T-helper 9 cell (primary cell): Measurements from ENCODE around the gene TMEM43.

Experiments used
- DNase-seq: peaks from one replicate; pipeline ENCODE4 v3.0.0-alpha.2; 2020

The TMEM43 gene

DNA sequence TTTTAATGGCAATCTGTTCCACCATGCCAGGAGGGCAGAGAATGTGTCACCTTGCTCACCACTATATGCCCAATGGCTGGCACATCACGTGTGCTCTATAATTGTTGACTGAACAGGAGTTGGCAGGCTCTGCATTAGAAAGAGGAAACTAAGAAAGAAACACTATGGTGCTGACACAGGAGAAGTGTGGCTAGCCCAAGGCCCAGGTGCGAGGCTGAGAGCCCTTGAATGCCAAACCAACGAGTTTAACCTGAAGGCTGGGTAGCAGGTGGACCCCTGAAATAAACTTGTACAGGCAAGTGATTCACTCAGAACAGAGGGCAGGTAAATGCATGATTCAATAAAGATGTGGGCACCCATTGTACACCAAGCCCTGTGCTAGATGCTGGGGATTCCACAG lies 2.6 kb upstream of the TMEM43 start:
- DNase-seq = no peak

DNA sequence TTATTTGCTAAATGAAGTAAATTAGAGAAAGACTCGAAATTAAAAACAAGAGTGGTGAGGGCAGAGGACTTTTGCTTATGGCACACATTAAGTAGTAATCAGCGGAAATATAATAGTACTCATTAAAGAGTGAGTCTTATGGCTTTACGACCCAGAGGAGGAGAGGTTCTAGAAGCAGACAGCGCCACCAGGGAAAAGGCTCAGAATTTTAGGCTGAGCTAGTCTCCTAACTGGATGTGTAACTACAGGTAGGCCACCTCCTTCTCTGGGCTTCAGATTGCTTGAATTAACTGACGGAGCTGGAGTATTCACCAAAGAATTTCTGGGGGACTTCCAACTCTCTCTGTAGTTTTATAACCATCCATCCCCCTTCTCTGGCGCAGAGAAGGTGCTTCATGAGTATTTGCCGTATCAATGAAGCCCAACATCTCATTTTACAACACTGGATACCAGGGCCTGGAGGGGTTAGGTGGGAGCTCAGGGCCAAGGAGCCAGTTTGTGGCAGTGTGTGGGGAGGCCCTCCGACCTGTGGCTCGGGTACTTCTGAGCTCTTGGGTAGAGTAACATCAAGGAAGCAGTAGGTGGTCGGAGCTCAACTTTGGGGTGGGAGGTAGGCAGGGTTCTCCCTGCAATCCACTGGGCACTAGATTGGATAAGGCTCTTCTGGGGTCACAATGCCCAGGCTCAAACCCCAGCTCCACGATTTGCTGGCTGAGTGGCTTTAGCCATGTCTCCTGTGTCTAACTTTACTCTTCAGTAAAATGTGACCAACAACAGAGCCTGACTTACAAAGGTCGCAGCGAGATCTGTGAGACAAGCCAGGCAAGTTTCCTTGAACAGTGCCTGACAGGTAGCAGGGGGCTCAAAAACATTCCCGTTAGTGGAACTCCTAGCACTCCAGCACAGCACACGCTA lies 1.3 kb upstream of the TMEM43 start:
- DNase-seq = no peak

DNA sequence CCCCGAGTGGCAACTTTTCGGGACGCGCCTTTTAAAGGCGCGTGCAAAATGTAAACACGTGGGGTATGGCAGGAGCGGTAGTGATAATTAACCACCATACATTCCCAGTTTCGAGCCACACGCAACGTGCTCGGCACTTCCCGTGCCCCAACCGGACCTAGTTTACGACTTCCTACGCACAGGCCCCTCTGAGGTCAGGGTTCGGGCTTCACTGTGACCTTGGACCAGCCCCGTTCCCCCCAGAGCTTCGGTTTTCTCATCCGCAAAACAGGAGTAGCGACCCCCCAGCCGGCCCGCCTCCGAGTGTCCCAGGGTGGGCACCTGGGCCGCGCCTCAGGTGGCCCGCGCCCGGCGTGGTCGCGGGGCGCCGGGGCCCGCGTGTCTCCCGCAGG lies 633 bp upstream of the TMEM43 start:
- no peak for DNase-seq

DNA sequence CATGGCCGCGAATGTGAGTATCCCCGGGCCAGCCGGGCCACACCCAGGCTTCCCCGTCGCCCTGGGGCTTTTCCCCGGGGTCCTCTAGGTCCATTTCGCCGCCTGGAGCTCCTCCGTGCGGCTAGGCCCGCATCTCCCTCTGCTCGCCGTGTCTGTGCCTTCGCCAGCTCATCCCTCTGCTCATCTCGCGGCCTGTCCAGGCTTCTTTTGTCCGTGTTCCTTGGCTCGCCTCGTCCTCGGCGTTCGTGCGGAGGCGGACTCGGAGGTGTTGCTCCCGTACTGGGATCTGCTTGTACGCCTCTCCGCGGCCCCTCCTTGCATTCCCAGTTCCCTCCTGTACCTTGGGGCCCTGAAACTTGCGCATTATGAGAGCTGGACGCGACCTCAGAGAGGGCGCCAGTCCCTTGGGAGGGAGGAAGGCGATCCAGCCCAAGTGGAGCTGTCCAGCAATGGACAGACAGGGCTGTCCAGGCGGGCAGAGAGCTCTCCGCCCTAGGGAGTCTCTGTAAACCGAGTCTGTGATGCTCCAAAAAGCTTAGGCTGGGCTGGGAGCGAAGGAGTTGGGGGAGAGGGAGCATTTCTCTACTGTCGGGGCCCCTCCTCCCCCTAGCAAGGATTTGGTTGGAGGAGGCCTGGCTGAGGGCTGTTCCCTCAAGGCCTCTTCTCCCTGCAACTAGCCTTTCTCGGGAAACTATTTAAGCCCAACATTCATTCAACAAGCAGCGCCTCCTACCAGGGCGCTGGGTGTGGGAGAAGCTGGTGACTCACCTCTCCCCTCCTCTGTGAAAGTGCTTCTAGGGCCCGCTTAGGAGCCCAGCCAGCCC lies 553 bp downstream of the TMEM43 start:
- peak; percentile 43 for DNase-seq

DNA sequence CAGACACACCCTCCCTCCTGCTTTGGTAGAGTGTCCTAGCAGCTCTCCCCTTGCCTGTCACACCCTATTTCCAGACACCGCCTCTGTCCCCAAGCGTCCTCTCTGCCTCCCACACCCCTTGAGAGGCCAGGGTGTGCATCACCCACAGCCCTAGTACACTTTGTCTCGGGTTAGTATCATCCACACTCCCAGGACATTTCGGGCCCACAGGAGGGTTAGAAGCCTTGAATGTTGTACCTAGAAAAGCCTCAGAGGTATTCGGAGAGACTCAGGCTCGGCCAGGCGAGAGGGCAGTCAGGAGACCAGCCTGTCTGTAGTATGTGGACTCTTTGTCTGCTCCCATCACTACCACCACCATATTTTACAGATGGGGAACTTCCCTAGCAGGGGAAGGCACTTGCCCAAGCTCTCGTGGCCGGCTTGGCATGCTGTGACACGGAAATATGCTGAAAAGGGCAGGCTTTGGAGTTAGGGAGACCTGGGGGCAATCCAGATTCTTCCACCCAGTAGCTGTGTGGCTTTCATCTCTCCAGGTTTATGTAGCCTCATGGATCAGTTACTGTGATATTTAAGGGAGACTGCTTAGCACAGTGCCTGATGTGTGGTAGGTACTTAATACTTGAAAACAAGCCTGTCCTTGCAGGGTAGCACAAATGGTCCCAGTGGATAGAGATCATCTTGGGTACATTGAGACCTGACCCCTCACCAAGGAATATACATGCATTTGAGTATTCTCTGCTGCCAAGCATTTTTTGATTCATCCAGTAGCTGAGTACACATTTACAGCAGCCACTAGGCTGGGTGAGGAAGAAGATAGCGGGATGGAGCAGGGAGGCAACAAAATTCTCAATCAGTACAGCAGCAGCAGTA lies 1.4 kb downstream of the TMEM43 start:
- DNase-seq = no peak

DNA sequence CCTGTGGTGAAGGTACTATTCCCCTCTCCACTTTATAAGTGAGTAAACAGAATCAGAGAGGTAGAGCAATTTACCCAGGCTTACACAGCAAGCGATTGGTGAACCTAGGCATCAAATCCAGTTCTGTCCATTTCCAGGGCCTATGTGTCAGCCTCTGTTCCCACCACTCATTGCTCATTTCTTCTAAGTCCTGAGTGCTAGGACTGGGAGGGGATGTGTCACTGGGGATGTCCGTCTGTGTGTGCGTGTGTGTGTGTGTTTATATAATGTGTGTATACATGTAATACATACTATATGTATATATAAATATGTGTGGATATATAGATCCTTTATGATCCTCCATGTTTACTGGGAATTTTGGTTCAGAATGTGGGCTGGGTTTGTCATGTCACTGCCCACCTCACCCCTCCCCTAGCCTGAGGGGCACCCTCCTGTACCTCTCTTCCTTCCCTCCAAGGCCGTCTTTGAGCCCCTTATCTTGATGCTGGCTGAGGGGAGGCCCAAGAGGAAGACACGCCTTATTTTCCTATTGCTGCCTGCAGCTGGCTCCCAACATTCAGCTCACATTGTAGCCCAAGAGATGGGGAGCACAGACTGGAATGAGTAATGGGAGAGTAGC lies 2.1 kb downstream of the TMEM43 start:
- DNase-seq = no peak

DNA sequence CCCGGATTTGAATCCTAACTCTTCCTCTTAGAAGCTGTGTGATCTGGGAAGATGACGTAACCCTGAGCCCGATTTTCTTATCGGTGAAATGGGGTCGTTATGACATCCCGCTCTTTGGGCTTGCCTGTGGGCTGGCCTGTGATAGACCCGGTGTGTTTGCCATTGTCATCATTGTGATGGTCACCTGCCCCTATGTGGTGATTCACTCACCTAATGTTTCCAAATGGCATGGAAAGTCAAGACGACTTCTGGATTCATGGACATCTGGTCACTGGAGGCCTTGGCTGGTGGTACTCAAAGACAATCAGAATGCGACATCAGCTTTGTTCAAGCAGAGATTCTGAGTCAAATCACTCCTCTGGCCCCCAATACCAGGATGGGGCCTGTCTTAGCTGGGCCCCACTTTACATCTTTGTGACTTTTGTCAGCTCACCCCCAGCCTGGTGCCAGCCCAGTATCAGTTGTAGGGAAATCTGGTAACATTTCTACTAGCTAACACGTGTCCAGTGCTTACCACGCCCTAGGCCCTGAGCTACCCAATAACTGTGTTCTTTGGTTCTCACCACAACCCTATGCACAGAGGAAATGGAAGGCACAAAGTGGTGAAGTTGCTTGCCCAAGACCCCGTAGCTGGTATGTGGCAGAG lies 2.8 kb downstream of the TMEM43 start:
- no peak for DNase-seq

DNA sequence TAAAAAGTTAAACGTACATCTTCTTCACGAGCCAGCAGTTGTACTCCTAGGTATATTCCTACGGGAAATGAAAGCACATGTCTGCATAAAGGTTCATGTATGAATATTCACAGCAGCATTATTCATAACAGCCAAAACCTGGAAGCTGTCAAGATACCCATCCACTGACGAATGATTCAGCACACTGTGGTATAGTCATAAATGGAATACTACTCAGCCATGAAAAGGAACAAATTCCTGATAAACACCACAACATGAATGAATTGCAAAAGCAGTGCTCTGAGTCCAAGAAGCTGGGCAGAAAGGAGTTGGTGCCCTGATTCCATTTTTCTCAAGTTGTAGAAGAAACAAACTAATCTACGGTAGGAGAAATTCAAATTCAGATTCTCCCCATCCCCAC lies 3.9 kb downstream of the TMEM43 start:
- DNase-seq = no peak

DNA sequence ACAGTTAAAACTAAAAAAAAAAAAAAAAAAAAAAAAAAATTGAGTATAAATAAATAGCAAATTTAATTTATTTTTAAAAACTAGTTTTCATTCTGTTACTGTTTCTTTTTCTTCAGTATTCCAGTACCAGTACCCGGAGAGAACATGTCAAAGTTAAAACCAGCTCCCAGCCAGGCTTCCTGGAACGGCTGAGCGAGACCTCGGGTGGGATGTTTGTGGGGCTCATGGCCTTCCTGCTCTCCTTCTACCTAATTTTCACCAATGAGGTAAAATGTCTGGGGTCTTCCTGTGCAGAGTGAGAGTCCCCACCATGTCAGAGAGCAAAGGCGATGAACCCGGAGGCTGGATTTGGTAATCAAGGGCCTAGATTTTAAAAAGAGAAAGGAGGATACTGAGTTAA lies 4.4 kb downstream of the TMEM43 start:
- DNase-seq = no peak

DNA sequence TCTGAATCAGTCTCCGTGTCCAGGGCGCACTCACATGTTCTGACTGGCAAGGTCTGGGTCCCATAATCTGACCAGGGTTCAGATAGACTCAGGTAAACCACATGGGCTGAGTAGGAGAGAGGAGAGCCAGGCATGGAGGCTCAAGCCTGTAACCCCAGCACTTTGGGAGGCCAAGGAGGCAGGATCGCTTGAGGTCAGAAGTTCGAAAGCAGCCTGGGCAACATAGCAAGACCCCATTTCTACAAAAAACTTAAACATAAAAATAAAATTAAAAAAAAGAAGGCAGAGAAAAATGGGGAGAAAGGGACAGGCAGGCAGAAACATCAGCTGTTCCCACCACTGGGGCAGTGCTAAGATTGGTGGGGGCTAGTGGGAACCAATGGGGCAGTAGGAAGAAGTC lies 5.4 kb downstream of the TMEM43 start:
- DNase-seq = no peak

DNA sequence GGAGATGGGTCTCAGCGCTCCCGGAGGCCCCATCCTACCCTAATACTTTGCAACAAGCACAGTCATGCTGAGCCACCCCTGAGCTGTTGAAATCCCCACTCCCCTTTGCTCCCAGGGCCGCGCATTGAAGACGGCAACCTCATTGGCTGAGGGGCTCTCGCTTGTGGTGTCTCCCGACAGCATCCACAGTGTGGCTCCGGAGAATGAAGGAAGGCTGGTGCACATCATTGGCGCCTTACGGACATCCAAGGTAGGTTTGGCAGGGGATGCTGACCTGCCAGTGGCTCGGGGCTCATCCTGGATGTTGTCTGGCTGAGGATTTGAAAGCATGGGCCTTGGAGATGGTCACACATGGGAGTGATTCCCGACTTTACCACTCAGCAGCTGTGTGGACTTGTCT lies 5.9 kb downstream of the TMEM43 start:
- no peak for DNase-seq

DNA sequence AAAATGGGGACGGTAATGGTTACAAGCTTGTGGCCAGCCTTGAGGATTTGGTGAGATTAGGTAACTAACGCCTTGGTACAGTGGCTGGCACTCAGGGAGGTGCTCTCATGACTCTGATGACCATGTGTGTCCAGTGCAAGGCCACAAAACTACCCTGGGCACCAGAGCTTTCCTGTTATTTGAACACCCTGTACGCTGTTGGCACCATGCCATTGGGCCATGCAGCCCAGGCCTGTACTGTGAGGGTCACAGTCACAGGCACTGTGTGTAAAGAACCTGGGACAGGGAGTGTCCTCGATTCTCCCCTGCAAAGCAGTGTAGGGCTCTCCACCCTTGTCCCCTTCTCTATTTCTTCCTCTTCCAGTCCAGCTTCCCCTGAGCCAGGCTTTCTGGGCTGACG lies 6.3 kb downstream of the TMEM43 start:
- DNase-seq = no peak

DNA sequence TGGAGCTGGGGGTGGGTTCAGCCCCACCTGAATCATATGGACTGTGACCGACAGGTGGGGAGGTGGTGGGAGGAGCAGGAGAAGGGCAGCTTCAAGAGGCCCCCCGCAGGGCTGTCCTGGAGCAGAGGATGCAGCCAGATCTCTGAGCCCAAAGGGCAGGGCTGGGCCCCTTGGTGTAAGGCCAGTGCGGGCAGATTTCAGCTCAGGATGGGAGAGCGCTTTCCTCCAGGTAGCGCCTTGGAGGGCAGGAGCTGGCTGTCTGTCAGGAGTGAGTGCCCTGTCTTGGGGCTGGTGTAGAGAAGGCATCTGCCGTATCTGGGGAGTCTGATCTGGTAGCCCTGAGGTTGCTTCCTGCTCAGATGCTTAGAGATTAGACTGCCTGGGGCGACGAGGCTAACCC lies 7.3 kb downstream of the TMEM43 start:
- no peak for DNase-seq

DNA sequence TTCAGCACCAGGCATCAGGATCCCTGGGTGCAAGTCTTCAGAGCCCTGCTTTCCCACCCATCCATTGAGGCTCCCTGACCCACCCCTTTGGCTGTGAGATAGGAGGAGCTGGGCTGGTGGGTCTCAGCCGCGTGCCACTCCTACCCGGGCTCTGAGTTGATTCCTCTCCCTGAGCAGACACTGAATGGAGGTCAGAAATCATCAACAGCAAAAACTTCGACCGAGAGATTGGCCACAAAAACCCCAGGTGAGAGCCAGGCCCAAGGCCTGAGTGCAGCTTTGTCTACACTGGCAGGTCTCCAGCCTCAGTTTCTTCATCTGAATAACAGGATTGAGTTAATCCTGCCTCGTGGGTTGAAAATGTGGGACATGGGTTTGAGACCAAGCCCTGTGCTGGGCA lies 7.8 kb downstream of the TMEM43 start:
- no peak for DNase-seq

DNA sequence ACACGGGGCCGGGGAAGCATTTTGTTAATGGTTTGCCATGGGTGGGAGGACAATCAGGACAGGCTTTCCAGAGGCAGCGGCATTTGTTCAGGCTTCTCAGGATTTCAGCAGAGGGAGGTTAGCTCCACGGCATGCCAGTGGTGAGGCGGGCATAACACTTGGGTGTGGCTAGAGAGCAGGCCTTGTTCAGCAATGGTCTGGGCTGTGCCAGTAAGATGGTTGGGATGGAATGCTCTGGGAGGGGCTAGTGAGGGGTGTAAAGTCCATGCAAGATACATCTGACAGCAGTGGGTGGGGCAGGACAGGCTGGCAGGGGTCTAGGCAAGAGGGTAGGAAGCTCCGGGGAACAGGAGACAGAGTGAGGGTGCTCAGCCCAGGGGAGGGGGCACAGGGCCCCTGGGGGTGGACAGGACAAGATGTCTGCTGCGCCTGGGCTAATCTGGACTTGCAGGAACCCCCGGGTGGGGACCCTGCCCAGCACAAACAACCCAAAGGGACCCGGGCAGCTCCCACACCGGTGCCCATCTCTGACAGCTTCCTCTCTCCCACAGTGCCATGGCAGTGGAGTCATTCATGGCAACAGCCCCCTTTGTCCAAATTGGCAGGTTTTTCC lies 8.4 kb downstream of the TMEM43 start:
- no peak for DNase-seq

DNA sequence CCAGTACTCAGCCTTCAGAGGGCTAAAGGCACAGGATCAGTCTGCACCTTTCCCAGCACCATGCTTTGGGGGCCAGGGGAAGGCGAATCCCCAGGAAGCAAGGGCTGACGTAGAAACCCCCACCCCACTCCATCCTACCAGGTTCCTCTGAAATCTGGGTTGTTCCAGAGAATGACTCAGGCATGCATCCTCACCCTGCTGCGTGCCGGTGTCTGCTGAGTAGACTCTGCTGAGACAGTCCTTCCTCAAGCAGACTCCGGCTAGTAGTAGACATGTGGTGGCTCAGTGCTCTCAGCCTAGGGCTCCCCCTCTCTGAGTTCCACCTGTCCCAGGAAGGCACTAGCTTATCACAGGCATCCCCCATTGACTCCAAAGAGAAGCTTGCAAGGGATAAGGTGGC lies 9.0 kb downstream of the TMEM43 start:
- DNase-seq = no peak

DNA sequence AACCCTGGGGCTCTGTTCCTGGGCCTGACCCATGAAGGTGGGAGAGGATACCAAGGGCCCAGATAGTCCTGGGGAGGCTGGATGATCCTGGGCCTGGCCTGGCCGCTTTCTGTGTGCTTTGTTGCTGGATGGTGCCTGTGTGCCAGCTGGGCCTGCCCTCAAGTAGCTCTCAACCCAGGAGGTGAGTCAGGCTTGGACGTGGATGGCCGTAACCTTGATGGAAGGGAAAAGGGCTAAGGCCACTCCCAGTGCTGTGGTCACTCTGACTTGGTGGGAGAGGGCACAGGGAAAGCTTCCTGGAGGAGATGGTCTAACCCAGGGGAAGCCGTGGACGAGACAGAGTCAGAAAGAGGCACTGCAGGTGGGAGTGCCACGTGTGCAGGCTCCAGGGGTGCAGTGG lies 9.4 kb downstream of the TMEM43 start:
- DNase-seq = no peak

DNA sequence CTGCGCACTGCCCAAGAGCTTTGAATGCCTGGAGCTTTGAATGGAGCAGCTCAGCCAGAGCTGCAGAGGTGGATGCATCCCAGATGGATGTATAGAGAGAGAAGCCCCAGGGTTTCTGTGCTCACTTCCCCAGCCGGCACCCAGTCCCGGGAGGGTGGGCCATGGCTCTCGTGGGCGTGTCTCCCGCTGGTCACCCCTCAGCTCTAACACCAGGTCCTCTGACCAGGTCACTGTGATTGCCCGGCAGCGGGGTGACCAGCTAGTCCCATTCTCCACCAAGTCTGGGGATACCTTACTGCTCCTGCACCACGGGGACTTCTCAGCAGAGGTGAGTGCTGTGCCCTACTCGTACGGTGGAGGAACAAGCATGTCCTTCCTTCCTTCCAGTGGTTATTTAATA lies 10.7 kb downstream of the TMEM43 start:
- DNase-seq = no peak

DNA sequence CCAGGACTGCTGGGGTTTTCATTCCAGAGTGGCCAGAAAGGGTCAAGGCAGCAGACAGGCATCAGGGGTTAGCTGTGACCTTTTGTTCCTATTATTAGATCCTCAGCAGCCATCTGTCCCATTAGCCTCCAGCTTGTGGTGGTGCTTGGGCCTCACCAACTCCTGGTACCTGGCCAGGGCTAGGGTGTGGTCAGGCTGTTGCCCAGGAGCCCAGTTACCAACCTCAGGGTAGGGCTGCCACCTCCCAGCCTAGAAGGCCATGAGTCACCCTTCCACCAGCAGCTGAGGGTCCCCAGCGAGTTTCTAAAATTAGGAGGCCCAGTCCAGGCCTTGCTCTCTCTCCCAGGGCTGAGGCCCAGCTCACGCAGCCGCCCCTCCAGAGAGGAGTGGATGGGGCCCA lies 12.2 kb downstream of the TMEM43 start:
- no peak for DNase-seq

DNA sequence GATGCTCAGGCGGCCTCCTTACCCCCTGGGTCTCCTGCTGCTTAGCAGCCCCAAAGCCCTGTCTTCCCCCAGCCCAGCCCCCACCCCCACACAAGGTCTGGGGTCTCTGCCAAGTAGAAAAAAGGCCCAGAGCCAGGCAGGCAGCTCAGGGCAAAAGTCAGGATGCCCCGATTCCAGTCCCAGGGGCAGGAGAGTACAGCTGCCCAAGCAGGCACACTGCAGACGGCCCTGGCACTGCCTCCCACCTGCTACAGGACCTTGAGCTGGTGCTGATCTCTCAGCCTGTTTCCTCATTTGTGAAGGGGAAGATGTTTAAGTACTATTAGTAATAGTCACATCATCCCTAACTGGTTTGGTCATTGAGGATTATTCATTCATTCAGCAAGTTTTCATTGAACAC lies 12.6 kb downstream of the TMEM43 start:
- DNase-seq = no peak

DNA sequence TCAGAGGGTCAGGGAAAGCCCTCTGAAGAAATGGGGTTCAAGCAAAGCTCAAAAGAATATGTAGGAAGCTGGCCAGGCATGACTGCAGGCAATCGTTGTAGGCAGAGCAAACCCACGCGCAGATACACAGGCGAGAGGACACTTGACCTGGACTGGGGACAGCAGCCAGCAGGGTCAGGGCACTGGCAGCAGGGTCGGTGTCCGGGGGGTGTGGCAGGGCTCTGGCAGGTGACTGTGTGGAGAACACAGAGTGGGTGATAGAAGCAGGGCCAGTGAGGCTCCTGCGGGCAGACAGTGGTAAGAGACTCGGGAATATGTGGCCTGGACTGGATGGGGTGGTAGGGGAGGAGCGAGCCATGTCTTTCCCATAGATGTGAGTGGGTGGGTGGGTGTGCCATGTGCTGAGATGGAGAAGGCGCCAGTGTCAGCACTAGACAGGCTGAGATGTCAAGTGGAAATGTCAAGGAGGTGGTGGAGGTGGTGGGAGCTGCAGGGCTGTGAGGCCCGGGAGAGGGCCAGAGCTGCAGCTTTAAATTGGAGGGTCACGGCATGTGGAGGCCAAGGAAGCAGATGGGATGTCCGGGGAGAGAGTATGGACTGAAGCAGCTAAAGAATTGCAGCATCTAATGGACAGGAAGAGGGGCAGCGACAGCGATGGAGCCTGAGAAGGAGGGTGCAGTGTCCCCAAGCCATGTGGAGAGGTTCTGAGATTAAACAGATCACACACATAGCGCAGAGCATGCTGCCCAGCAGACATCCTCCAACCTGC lies 13.4 kb downstream of the TMEM43 start:
- no peak for DNase-seq
